HG03378 (cell line): Measurements from ENCODE around the gene SLC36A2.
"Not testable (repeated sequence)": the region's sequence is repeated elsewhere in the genome, so short reads cannot be mapped to it uniquely, and the experiment has no call there.

Experiments
- ATAC-seq: cut with Tn5 transposase; IDR thresholded peaks from one replicate; pipeline ENCODE4 v1.9.1; 2021; ENCODE audit warnings: mild to moderate bottlenecking, moderate library complexity; ENCODE audit not compliant: unreplicated experiment

SLC36A2 gene

DNA sequence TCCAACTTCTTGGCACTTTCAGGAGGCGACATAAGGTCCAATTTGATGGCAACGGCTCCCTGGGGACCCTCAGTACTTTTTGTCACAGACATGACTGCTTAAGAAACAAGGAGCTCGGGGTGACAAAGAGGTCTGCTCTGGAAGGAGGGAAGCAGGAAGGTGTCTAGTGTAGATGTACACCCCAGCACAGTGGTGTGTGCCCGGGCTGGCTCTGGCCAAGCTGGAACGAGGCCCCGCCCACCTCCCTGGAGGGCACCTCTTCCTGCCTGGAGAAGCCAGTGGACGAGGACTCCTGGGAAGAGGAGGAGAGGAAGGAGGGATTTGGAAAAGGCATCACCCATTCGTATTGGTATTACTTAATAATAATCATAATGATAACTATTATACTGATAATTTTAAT lies at the start of gene SLC36A2:
Gene SLC36A2 (minus strand): TSS at position 191 of the 400 bp plus-strand sequence. CDS start 99 bp downstream, at position 92.
- no peak for ATAC-seq

- no peak for ATAC-seq
Measured at GRCh38 chr5:151388960-151389359, 41.6 kb upstream of the SLC36A2 start.

GRCh38 chr5:151384106-151384505 lies 36.7 kb upstream of the SLC36A2 start:
- ATAC-seq, result no peak

GRCh38 chr5:151383011-151383410 lies 35.7 kb upstream of the SLC36A2 start:
- ATAC-seq, result no peak

DNA sequence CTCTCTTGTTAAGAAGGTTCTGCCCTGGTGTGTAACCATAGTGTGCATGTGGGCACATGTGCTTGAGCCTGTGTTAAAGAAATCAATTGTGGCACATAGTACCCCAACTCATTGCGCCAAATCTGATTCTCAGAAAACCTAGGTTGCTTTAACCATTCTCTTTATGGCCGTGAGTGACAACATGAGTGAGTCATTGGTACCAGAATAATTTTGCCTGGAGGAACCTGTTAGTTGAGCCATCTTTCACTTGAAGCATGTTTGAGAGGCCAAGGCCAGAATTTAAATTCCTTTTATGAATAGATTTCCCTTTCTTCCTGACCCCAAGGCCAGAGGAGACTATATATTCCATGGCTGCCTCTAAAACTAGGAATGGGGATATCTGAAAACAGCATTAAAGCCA lies 35.2 kb upstream of the SLC36A2 start:
- no peak for ATAC-seq

DNA sequence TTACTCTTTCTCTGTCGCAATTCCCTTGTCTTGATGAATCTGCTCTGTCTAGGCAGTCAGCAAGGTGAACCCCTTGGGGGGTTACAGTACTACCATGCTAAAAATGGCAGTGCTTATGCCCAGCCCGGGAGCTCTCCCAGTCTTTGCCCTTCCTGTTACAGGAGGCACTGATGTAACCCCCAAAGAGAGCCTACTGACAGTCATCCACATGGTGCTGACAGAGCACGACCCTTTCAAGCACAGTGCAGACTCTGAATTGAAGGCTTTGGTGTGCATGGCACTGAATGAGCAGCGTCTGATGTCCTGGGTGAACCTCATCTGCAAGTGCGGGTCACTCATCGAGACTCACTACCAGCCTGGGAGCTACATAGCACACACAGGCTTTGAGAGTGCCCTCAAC lies 34.5 kb upstream of the SLC36A2 start:
- ATAC-seq, result no peak

DNA sequence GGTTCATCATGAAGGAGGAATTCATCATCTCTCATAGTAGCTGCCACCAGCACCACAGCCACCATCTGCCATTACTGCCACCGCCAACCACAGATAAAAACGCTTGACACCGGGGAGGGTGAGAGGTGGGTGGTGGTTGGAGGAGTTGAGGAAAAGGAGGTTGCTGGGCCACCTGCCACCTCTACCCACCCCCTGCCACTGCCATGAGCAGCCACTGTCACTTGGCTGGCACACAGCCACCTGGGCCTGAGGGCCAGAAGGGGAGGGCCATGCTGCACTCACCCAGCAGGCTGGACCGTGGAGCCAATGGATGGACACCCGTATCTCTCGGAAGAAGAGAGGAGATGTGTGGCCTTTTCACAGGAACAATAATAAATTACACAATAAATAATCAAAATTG lies 31.3 kb upstream of the SLC36A2 start:
- no peak for ATAC-seq

DNA sequence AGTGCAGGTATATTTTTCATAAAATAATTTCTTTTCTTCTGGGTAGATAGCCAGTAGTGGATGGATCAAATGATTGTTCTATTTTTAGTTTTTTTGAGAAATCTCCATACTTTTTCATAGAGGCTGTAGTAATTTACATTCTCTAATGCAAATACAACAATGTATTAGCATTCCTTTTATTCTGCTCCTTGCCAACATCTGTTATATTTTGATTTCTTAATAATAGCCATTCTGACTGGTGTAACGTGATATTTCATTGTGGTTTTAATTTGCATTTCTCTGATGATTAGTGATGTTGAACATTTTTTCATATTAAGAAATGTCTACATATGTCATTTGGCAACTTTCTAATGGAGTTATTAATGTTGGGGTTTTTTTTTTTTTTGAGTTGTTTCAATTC lies 27.2 kb upstream of the SLC36A2 start:
- no peak for ATAC-seq

GRCh38 chr5:151367038-151367437 lies 19.7 kb upstream of the SLC36A2 start:
- not testable (repeated sequence) for ATAC-seq

- ATAC-seq, result no peak
Measured at GRCh38 chr5:151363673-151364072, 16.3 kb upstream of the SLC36A2 start.

DNA sequence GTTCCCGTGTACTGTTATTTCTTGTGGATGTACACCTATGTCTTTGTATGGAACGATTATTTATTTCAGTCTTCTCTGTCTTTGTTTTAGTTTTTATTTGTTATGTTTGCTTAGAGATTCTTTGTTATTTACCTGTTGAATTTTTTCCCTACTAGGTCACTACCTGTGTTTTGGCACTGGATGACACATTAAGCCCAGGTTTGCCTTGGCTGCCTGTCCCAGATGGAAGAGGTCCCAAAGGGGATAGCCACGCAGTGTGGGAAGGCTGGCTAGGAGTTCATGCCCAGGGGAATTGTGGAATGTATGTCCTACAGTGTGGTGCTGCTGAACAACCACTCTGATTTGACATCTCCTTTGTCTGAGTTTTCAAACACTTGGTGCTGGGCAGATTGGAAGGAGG lies 15.6 kb upstream of the SLC36A2 start:
- ATAC-seq, result no peak

- no peak for ATAC-seq
Measured at GRCh38 chr5:151359391-151359790, 12.0 kb upstream of the SLC36A2 start.

DNA sequence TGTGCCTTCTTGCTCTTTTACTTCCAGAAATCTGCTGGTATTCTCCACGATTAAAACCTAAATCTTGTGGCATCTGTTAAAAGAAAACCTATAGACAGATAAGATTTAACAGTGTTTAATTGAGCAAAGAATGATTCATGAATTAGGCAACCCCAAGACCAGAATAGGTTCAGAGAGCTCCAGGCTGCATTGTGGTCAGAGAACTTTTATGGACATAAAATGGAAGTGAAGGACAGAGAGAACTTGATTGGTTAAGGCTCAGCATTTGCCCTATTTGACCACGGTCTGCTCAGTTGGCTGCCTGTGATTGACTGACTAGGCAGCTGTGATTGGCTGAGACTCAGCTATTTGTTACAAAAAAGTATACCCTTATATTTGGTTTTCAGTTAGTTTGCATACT lies 10.4 kb upstream of the SLC36A2 start:
- no peak for ATAC-seq

DNA sequence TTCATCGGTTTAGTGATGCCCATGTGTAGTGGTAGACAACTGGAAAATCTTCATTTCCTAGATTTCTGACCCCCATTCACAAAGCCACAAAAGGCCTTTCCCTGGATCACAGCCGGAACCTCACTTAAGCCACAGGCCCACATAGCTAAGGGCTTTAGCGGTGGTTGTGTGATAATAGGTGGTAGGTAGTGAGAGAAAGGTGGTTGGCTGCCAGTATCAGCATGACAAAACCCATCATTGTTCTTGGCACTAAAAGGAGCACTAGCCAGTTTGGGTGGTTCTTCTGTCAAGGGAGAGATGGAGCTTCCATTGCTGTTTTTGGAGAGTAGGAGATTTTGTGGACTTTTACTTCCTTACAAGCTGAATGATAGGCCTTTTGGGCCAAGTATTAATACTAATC lies 9.7 kb upstream of the SLC36A2 start:
- ATAC-seq, result no peak

DNA sequence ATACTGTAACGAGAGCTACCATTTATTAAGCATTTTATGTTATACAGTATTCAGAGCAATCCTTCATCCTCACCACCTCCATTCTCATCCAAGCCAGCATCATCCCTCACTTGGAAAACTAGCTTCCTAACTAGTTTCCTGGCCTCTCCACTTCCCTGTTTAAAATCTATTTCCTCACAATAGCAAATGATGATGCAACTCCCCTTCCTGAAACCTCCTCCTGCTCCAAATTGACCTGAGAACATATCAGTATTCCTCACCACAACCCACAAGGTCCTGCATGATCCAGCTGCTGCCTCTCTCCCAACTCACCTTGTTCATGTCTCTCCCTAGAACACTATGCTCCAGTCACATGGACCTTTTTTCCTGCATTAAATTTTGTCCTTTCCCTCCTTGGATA lies 4.3 kb upstream of the SLC36A2 start:
- no peak for ATAC-seq

DNA sequence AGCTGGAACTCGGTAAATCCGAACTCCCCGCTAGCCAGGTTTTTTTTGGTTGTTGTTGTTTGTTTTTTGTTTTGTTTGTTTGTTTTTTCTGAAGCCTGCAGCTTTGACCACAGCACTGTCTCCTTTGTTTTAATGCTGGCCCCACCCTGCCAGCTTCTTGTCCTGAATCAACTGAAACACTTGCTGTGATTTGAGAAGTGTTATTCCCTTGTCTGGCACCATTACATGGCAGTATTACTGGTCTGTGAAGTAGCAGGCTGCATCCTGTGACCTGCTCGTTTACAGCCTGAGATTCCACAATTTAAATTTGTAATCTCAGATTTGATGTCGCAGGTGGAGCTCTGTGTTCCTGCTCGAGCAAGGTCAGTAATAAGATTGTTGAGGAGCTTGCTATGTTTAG lies 1.4 kb upstream of the SLC36A2 start:
- ATAC-seq, result no peak

- ATAC-seq, result no peak
Measured at GRCh38 chr5:151345808-151346478, 1.4 kb downstream of the SLC36A2 start.

DNA sequence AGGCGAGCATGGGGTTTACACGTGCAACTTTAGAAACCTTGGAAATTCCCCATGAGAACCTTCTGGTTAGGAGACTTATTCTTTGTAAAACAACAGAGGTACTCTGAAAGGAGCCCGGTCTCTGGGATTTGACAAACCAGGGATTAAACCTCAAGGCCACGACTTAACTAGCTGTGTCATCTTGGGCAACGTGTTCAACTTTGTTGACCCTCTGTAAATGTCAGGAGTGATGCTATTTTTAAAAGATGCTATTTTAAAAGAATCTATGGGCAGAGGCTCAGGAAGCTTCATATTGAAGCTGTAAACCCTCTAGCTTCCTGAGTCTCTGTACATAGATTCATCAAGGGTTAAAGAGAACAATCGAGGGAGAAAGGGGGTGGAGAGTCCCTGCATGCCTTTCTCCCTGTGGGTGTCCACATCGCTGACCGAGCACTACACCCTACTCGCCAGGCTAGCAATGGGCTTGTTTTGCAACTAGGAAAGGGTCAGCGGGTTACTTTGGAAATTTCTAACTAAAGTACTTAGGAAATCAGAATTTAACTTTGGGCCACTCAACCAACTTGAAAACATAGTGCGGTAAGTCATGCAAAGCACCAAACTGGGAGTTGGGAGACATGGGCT lies 2.1 kb downstream of the SLC36A2 start:
- ATAC-seq, result no peak

GRCh38 chr5:151344088-151344487 lies 3.3 kb downstream of the SLC36A2 start:
- no peak for ATAC-seq

DNA sequence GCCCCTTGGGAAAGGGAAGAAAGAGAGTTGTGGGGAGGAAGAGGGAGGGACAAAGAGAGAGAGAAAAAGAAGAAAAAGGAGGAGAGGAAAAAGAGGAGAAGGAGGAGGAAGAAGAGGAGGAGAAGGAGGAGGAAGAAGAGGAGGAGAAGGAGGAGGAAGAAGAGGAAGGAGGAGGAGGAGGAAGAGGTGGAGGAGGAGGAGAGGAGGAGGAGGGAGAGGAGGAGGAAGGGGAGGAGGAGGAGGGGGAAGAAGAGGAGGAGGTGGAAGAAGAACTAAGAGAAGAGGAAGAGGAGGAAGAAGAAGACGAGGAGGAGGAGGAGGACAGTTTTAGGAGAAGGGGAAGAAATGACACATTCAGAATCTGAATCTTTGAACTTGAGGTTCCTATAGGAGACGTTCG lies 7.4 kb downstream of the SLC36A2 start:
- ATAC-seq, result no peak

- ATAC-seq, result no peak
Measured at GRCh38 chr5:151338734-151339133, 8.6 kb downstream of the SLC36A2 start.

DNA sequence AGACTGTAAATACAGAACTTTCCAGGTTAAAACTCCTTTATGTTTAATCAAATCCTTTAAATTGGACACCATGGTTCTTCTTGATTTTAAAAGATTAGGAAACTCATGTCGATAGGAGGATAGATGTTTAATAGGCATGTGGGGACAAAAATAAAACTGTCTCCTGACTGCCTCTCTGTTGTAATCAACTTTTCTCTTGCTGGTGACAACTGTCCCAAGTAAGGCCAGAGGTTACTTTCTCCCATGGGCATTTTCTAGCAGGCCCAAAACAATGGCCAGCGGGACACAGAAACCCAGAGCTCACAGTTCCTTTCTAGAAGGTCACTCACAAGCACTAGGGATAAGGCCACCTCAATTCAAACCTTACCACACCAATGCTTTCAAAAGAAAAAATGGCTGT lies 14.5 kb downstream of the SLC36A2 start:
- no peak for ATAC-seq

DNA sequence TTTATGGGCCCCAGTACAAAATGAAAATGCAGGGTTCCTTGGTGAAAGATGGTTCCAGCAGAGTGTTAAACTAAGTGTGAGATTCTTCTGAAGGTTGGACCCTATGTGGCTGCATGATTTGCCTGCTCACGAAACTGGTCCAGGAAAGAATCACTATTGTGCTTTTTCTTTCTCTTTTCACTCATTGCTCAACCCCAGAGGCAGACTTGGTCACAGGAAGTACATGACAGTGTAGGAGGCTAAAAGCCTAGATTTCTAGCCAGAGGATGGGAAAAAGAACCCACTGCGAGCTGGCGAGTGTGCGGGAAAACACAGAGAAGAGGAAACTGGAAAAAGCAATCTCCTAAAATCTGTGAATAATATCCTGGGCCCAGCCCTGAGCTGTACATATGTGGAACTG lies 18.6 kb downstream of the SLC36A2 start:
- ATAC-seq, result no peak
